HepG2 (cell line): ENCODE results near the gene ANKFY1. TPM values are rescaled to one million over a fixed set of nuclear protein-coding genes. Genes with fewer than 3 reads are reported as not detected.

Experiments
- CCDC6 ChIP-seq: sonication (generic); formaldehyde crosslinking; IDR thresholded peaks from 2 replicates; pipeline ENCODE4 v1.8.1; 2022; ENCODE audit warnings: mild to moderate bottlenecking, missing genetic modification reagents, moderate library complexity
- FOXC1 ChIP-seq: sonication (generic); formaldehyde crosslinking; IDR thresholded peaks from 2 replicates; pipeline ENCODE4 v1.8.0; 2022; ENCODE audit warnings: mild to moderate bottlenecking, missing genetic modification reagents, borderline replicate concordance
- SP4 ChIP-seq: sonication (generic); formaldehyde crosslinking; IDR thresholded peaks from 2 replicates; pipeline ENCODE4 v1.8.1; 2023; ENCODE audit warnings: mild to moderate bottlenecking, missing genetic modification reagents
- ZFP82 ChIP-seq: sonication (generic); formaldehyde crosslinking; IDR thresholded peaks from 2 replicates; pipeline ENCODE4 v1.5.1; 2020; ENCODE audit warnings: mild to moderate bottlenecking, missing genetic modification reagents, borderline replicate concordance
- ZNF136 ChIP-seq: sonication (generic); formaldehyde crosslinking; IDR thresholded peaks from 2 replicates; pipeline ENCODE4 v1.8.1; 2022; ENCODE audit warnings: low read depth, mild to moderate bottlenecking, moderate library complexity, missing genetic modification reagents
- ZNF274 ChIP-seq: sonication (generic); formaldehyde crosslinking; IDR thresholded peaks from 2 replicates; pipeline ENCODE4 v1.5.1; 2020; ENCODE audit warnings: mild to moderate bottlenecking, missing genetic modification reagents
- ZNF570 ChIP-seq: sonication (generic); formaldehyde crosslinking; IDR thresholded peaks from 2 replicates; pipeline ENCODE4 v1.4.0; 2020; ENCODE audit warnings: mild to moderate bottlenecking, missing genetic modification reagents, borderline replicate concordance
- ZNF781 ChIP-seq: sonication (generic); formaldehyde crosslinking; IDR thresholded peaks from 2 replicates; pipeline ENCODE4 v1.5.1; 2020; ENCODE audit warnings: borderline replicate concordance, mild to moderate bottlenecking, missing genetic modification reagents; ENCODE audit errors: not compliant biosample characterization
- ZNF878 ChIP-seq: sonication (generic); formaldehyde crosslinking; IDR thresholded peaks from 2 replicates; pipeline ENCODE4 v1.8.1; 2023; ENCODE audit warnings: mild to moderate bottlenecking, missing genetic modification reagents, moderate library complexity
- polyA plus RNA-seq, 8 experiments: library from polyadenylated mRNA; depleted of rRNA in 3 of 8; stranded (reverse) in 7 of 8; unstranded in 1 of 8; fragments of >200 nt; fragmentation: Illumina TruSeq in 4 of 8; extraction: Trizol in 4 of 8; gene quantifications; 2 replicates each; pipeline versions ENCODE4 v1.2.1 to v1.2.3, GENCODE V29; 2011 to 2016; ENCODE audit warnings: low read depth in 4 of 8, missing spikeins in 1 of 8, mixed read lengths in 1 of 8; ENCODE audit not compliant: insufficient read depth in 1 of 8
- total RNA-seq, 5 experiments: library from RNA; depleted of rRNA; stranded (reverse); fragments of >200 nt; fragmentation: Illumina TruSeq; extraction: Trizol; gene quantifications; 2 replicates each; pipeline ENCODE4 v1.2.3, GENCODE V29; 2016; ENCODE audit warnings: low read depth in 1 of 5
- TF ChIP-seq, protein P1 (sequence below): sonication (generic); formaldehyde crosslinking; IDR thresholded peaks from 2 replicates; pipeline ENCODE4 v1.5.0; 2020; ENCODE audit warnings: missing genetic modification reagents, mild to moderate bottlenecking, borderline replicate concordance
- TF ChIP-seq, protein P2 (sequence below): IDR thresholded peaks from 2 replicates; pipeline ENCODE4 v1.6.1; 2018; ENCODE audit warnings: missing genetic modification reagents, mild to moderate bottlenecking, missing compliant biosample characterization
- TF ChIP-seq, protein P3 (sequence below): sonication (generic); formaldehyde crosslinking; IDR thresholded peaks from 2 replicates; pipeline ENCODE4 v1.4.0; 2020; ENCODE audit warnings: mild to moderate bottlenecking, missing genetic modification reagents
- TF ChIP-seq, protein P4 (sequence below): IDR thresholded peaks from 2 replicates; pipeline ENCODE4 v1.6.1; 2016; ENCODE audit warnings: missing compliant biosample characterization, missing genetic modification reagents, borderline replicate concordance
- TF ChIP-seq, protein P5 (sequence below): sonication (generic); formaldehyde crosslinking; IDR thresholded peaks from 2 replicates; pipeline ENCODE4 v1.4.0; 2020; ENCODE audit warnings: missing genetic modification reagents
- TF ChIP-seq, protein P6 (sequence below): IDR thresholded peaks from 2 replicates; pipeline ENCODE4 v1.6.1; 2016; ENCODE audit warnings: low read depth, borderline replicate concordance

Gene ANKFY1
- total and polyA plus RNA-seq, 2 of the 13 experiments (the other 11 are each of a cell fraction or from before 2014, with no cell fraction given) = 11.9 to 16.8 TPM

DNA sequence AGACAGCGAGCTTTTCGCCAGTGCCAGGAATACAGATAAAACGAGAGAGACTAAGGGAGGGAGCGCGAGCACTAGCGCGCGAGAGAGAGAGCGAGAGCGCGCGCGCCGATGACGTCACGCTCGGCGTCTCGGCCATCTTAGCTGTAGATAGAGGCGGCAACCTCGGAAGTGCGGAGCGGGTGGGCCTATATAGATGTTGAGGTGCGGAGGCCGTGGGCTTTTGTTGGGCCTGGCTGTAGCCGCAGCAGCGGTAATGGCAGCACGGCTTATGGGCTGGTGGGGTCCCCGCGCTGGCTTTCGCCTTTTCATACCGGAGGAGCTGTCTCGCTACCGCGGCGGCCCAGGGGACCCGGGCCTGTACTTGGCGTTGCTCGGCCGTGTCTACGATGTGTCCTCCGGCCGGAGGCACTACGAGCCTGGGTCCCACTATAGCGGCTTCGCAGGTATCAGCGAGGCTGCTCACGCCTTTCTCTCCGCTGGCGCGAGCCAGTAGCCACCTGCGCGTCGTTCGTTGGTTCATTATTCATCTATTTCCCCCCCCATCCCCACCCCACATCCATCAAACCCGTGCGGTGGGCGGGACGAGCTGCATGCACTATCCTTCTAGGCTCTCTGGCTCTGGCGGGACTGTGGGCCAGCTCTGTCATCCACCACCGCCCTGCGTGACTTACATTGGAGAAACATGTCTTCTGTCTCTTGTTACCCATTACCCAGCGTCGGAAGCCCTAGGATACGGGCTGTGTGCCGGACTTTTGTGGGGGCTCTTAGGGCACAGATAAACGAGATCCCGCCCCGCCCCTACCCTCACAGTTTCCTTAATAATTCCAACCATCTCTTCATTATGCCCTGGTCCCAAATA is 120.0 kb downstream of the ANKFY1 start (continued):
- TF ChIP-seq, protein P1, sequence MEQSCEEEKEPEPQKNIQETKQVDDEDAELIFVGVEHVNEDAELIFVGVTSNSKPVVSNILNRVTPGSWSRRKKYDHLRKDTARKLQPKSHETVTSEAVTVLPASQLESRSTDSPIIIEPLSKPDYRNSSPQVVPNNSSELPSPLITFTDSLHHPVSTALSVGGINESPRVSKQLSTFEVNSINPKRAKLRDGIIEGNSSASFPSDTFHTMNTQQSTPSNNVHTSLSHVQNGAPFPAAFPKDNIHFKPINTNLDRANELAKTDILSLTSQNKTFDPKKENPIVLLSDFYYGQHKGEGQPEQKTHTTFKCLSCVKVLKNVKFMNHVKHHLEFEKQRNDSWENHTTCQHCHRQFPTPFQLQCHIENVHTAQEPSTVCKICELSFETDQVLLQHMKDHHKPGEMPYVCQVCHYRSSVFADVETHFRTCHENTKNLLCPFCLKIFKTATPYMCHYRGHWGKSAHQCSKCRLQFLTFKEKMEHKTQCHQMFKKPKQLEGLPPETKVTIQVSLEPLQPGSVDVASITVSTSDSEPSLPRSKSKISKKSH (CRISPR knock-in tag) = peak; percentile 87; the same call in 1 of the 2 replicates
- TF ChIP-seq ZNF781 (CRISPR knock-in tag) (peak; percentile 59), ZFP82 (CRISPR knock-in tag) (0 out of 2 replicates have a peak, but pooled peaks have one; percentile 57), SP4 (CRISPR knock-in tag) (peak; percentile 70), ZNF274 (CRISPR knock-in tag) (peak; percentile 37; the same call in 1 of the 2 replicates), CCDC6 (CRISPR knock-in tag) (peak; percentile 68; the same call in 1 of the 2 replicates), ZNF136 (CRISPR knock-in tag) (no peak), ZNF878 (0 out of 2 replicates have a peak, but pooled peaks have one; percentile 44), ZNF570 (CRISPR knock-in tag) (no peak), FOXC1 (no peak; the same call in 1 of the 2 replicates)
- TF ChIP-seq, protein P2, sequence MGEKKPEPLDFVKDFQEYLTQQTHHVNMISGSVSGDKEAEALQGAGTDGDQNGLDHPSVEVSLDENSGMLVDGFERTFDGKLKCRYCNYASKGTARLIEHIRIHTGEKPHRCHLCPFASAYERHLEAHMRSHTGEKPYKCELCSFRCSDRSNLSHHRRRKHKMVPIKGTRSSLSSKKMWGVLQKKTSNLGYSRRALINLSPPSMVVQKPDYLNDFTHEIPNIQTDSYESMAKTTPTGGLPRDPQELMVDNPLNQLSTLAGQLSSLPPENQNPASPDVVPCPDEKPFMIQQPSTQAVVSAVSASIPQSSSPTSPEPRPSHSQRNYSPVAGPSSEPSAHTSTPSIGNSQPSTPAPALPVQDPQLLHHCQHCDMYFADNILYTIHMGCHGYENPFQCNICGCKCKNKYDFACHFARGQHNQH (CRISPR knock-in tag) = peak; percentile 42; the same call in 1 of the 2 replicates
- TF ChIP-seq, protein P3, sequence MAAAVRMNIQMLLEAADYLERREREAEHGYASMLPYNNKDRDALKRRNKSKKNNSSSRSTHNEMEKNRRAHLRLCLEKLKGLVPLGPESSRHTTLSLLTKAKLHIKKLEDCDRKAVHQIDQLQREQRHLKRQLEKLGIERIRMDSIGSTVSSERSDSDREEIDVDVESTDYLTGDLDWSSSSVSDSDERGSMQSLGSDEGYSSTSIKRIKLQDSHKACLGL (CRISPR knock-in tag) = peak; percentile 54; the same call in 1 of the 2 replicates
- TF ChIP-seq, protein P4, sequence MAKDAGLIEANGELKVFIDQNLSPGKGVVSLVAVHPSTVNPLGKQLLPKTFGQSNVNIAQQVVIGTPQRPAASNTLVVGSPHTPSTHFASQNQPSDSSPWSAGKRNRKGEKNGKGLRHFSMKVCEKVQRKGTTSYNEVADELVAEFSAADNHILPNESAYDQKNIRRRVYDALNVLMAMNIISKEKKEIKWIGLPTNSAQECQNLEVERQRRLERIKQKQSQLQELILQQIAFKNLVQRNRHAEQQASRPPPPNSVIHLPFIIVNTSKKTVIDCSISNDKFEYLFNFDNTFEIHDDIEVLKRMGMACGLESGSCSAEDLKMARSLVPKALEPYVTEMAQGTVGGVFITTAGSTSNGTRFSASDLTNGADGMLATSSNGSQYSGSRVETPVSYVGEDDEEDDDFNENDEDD (CRISPR knock-in tag) = peak; percentile 61
- TF ChIP-seq, protein P5, sequence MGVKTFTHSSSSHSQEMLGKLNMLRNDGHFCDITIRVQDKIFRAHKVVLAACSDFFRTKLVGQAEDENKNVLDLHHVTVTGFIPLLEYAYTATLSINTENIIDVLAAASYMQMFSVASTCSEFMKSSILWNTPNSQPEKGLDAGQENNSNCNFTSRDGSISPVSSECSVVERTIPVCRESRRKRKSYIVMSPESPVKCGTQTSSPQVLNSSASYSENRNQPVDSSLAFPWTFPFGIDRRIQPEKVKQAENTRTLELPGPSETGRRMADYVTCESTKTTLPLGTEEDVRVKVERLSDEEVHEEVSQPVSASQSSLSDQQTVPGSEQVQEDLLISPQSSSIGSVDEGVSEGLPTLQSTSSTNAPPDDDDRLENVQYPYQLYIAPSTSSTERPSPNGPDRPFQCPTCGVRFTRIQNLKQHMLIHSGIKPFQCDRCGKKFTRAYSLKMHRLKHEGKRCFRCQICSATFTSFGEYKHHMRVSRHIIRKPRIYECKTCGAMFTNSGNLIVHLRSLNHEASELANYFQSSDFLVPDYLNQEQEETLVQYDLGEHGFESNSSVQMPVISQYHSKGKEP (CRISPR knock-in tag) = no peak
- TF ChIP-seq, protein P6, sequence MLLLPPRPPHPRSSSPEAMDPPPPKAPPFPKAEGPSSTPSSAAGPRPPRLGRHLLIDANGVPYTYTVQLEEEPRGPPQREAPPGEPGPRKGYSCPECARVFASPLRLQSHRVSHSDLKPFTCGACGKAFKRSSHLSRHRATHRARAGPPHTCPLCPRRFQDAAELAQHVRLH = no peak
